T-helper 2 cell treated with Interferon-gamma antibody and Interleukin-4, amounts not matched to agents 5 μg/mL and 100 μg/mL, for 36 hours (primary cell): ENCODE results near the gene NXPH1.

Experiments
- DNase-seq: peaks from one replicate; pipeline ENCODE4 v3.0.0; 2021; ENCODE audit warnings: low spot score
- H3K27ac Mint-ChIP-seq: one replicate; pipeline ENCODE4 v1.8.0; 2021; ENCODE audit warnings: mild to moderate bottlenecking, mixed read lengths
- H3K27me3 Mint-ChIP-seq: one replicate; pipeline ENCODE4 v1.8.0; 2021; ENCODE audit warnings: low read depth, mixed read lengths
- H3K36me3 Mint-ChIP-seq: one replicate; pipeline ENCODE4 v1.8.0; 2021; ENCODE audit warnings: low read depth, mixed read lengths
- H3K4me1 Mint-ChIP-seq: one replicate; pipeline ENCODE4 v1.8.0; 2021; ENCODE audit warnings: low read depth, mixed read lengths
- H3K4me3 Mint-ChIP-seq: one replicate; pipeline ENCODE4 v1.8.0; 2022; ENCODE audit warnings: mild to moderate bottlenecking, moderate library complexity, mixed read lengths
- H3K9me3 Mint-ChIP-seq: one replicate; pipeline ENCODE4 v1.8.0; 2021; ENCODE audit warnings: mixed read lengths

The NXPH1 gene

GRCh38 chr7:8500286-8500685 lies 66.9 kb downstream of the NXPH1 start:
- Mint-ChIP-seq H3K27ac (no peak overlapping the region), H3K4me3 (no peak overlapping the region), H3K9me3 (no peaks in the 10 kb centered on the region), H3K27me3 (no peaks in the 10 kb centered on the region), H3K4me1 (no peaks in the 10 kb centered on the region), H3K36me3 (no peaks in the 10 kb centered on the region)
- no peak for DNase-seq

GRCh38 chr7:8507566-8507965 lies 74.2 kb downstream of the NXPH1 start:
- Mint-ChIP-seq H3K27ac (no peak overlapping the region), H3K9me3 (no peaks in the 10 kb centered on the region)

GRCh38 chr7:8509621-8510020 lies 76.2 kb downstream of the NXPH1 start:
- Mint-ChIP-seq H3K4me1 (no peaks in the 10 kb centered on the region), H3K27me3 (no peaks in the 10 kb centered on the region), H3K9me3 (no peaks in the 10 kb centered on the region), H3K4me3 (no peak overlapping the region), H3K27ac (no peak overlapping the region), H3K36me3 (no peaks in the 10 kb centered on the region)
- DNase-seq, result no peak

More at GRCh38 chr7:8507566-8507965, 74.2 kb downstream of the NXPH1 start:
- Mint-ChIP-seq H3K36me3 (no peaks in the 10 kb centered on the region), H3K4me1 (no peaks in the 10 kb centered on the region), H3K27me3 (no peaks in the 10 kb centered on the region), H3K4me3 (no peak overlapping the region)
- DNase-seq, result no peak

GRCh38 chr7:8511855-8512254 lies 78.4 kb downstream of the NXPH1 start:
- DNase-seq, result no peak
- no peaks in the 10 kb centered on the region for H3K27me3 Mint-ChIP-seq
- H3K27ac Mint-ChIP-seq, result no peak overlapping the region
- H3K4me3 Mint-ChIP-seq, result no peak overlapping the region
- no peaks in the 10 kb centered on the region for H3K36me3 Mint-ChIP-seq
- H3K9me3 Mint-ChIP-seq, result no peaks in the 10 kb centered on the region
- no peaks in the 10 kb centered on the region for H3K4me1 Mint-ChIP-seq

GRCh38 chr7:8514781-8515519 lies 81.5 kb downstream of the NXPH1 start:
- no peak for DNase-seq
- no peak overlapping the region for H3K27ac Mint-ChIP-seq
- H3K36me3 Mint-ChIP-seq, result no peaks in the 10 kb centered on the region
- no peak overlapping the region for H3K4me3 Mint-ChIP-seq
- no peaks in the 10 kb centered on the region for H3K9me3 Mint-ChIP-seq
- H3K4me1 Mint-ChIP-seq, result no peaks in the 10 kb centered on the region
- H3K27me3 Mint-ChIP-seq, result no peaks in the 10 kb centered on the region

GRCh38 chr7:8515640-8516185 lies 82.3 kb downstream of the NXPH1 start:
- no peak overlapping the region for H3K4me3 Mint-ChIP-seq
- no peak overlapping the region for H3K27ac Mint-ChIP-seq
- no peaks in the 10 kb centered on the region for H3K27me3 Mint-ChIP-seq
- no peaks in the 10 kb centered on the region for H3K36me3 Mint-ChIP-seq
- no peaks in the 10 kb centered on the region for H3K4me1 Mint-ChIP-seq
- H3K9me3 Mint-ChIP-seq, result no peaks in the 10 kb centered on the region
- no peak for DNase-seq

- Mint-ChIP-seq H3K4me1 (no peaks in the 10 kb centered on the region), H3K9me3 (no peaks in the 10 kb centered on the region), H3K4me3 (no peak overlapping the region), H3K36me3 (no peaks in the 10 kb centered on the region), H3K27me3 (no peaks in the 10 kb centered on the region), H3K27ac (no peak overlapping the region)
- no peak for DNase-seq
Observed at GRCh38 chr7:8516976-8517375, 83.6 kb downstream of the NXPH1 start.

- Mint-ChIP-seq H3K4me3 (no peak overlapping the region), H3K27ac (no peak overlapping the region), H3K4me1 (no peaks in the 10 kb centered on the region), H3K36me3 (no peaks in the 10 kb centered on the region), H3K9me3 (peaks cover 11% of the 10 kb centered on the region), H3K27me3 (no peaks in the 10 kb centered on the region)
- no peak for DNase-seq
Observed at GRCh38 chr7:8528311-8528710, 94.9 kb downstream of the NXPH1 start.

- no peak for DNase-seq
- no peaks in the 10 kb centered on the region for H3K36me3 Mint-ChIP-seq
- no peaks in the 10 kb centered on the region for H3K27me3 Mint-ChIP-seq
- no peaks in the 10 kb centered on the region for H3K4me1 Mint-ChIP-seq
- H3K27ac Mint-ChIP-seq, result no peak overlapping the region
- no peaks in the 10 kb centered on the region for H3K9me3 Mint-ChIP-seq
- H3K4me3 Mint-ChIP-seq, result no peak overlapping the region
Observed at GRCh38 chr7:8531991-8532515, 98.6 kb downstream of the NXPH1 start.

GRCh38 chr7:8536431-8536830 lies 103.0 kb downstream of the NXPH1 start:
- H3K27ac Mint-ChIP-seq, result no peak overlapping the region
- no peaks in the 10 kb centered on the region for H3K9me3 Mint-ChIP-seq
- H3K27me3 Mint-ChIP-seq, result no peaks in the 10 kb centered on the region
- no peaks in the 10 kb centered on the region for H3K36me3 Mint-ChIP-seq
- no peak overlapping the region for H3K4me3 Mint-ChIP-seq
- no peak for DNase-seq
- no peaks in the 10 kb centered on the region for H3K4me1 Mint-ChIP-seq

- Mint-ChIP-seq H3K4me1 (no peaks in the 10 kb centered on the region), H3K9me3 (no peaks in the 10 kb centered on the region), H3K4me3 (no peak overlapping the region), H3K27me3 (no peaks in the 10 kb centered on the region), H3K27ac (no peak overlapping the region), H3K36me3 (no peaks in the 10 kb centered on the region)
- DNase-seq, result no peak
Observed at GRCh38 chr7:8549046-8549445, 115.6 kb downstream of the NXPH1 start.

GRCh38 chr7:8560501-8560900 lies 127.1 kb downstream of the NXPH1 start:
- Mint-ChIP-seq H3K36me3 (no peaks in the 10 kb centered on the region), H3K4me1 (no peaks in the 10 kb centered on the region), H3K4me3 (no peak overlapping the region), H3K27me3 (no peaks in the 10 kb centered on the region), H3K27ac (no peak overlapping the region), H3K9me3 (no peaks in the 10 kb centered on the region)
- no peak for DNase-seq

GRCh38 chr7:8561449-8561848 lies 128.0 kb downstream of the NXPH1 start:
- H3K4me1 Mint-ChIP-seq, result no peaks in the 10 kb centered on the region
- no peaks in the 10 kb centered on the region for H3K27me3 Mint-ChIP-seq
- no peaks in the 10 kb centered on the region for H3K9me3 Mint-ChIP-seq
- no peak overlapping the region for H3K4me3 Mint-ChIP-seq
- H3K36me3 Mint-ChIP-seq, result no peaks in the 10 kb centered on the region
- DNase-seq, result no peak
- H3K27ac Mint-ChIP-seq, result no peak overlapping the region

GRCh38 chr7:8564281-8564680 lies 130.9 kb downstream of the NXPH1 start:
- H3K27ac Mint-ChIP-seq, result no peak overlapping the region

GRCh38 chr7:8566016-8566415 lies 132.6 kb downstream of the NXPH1 start:
- Mint-ChIP-seq H3K4me3 (no peak overlapping the region), H3K36me3 (no peaks in the 10 kb centered on the region), H3K4me1 (peaks cover 1% of the 10 kb centered on the region), H3K9me3 (no peaks in the 10 kb centered on the region), H3K27ac (no peak overlapping the region), H3K27me3 (no peaks in the 10 kb centered on the region)
- no peak for DNase-seq

More at GRCh38 chr7:8564281-8564680, 130.9 kb downstream of the NXPH1 start:
- no peaks in the 10 kb centered on the region for H3K36me3 Mint-ChIP-seq
- DNase-seq, result no peak
- H3K4me3 Mint-ChIP-seq, result no peak overlapping the region
- no peaks in the 10 kb centered on the region for H3K9me3 Mint-ChIP-seq
- H3K27me3 Mint-ChIP-seq, result no peaks in the 10 kb centered on the region
- H3K4me1 Mint-ChIP-seq, result peaks cover 1% of the 10 kb centered on the region
